ENCODE measurements around the gene SAXO1. TPM values are rescaled to one million over a fixed set of nuclear protein-coding genes. Genes with fewer than 3 reads are reported as not detected.

The SAXO1 gene
- total RNA-seq, 1 donor from 2014 or later = 0.09 TPM

- no peak overlapping the region for H2AFZ ChIP-seq (replicated peaks)
- no peak overlapping the region for H3K27ac Mint-ChIP-seq
- no peak overlapping the region for H3K4me3 Mint-ChIP-seq
- H3K4me2 ChIP-seq = no peak overlapping the region
- no peaks in the 10 kb centered on the region for H3K27me3 Mint-ChIP-seq (ENCODE audit: insufficient read depth, low read depth)
- no peaks in the 10 kb centered on the region for H3K9me3 ChIP-seq (ENCODE audit: low read depth)
- TF ChIP-seq CTCF (IDR thresholded peaks at IDR 0.05) (no peak), EZH2 (IDR thresholded peaks at IDR 0.05) (no peak), EZH2phosphoT487 (IDR thresholded peaks at IDR 0.05) (no peak)
- no peaks in the 10 kb centered on the region for H4K20me1 ChIP-seq (ENCODE audit: low read depth)
- no peak for DNase-seq (ENCODE audit: low spot score)
- H3K4me3 ChIP-seq = no peak overlapping the region
- H3K9me3 Mint-ChIP-seq = peaks cover 9% of the 10 kb centered on the region
- no peaks in the 10 kb centered on the region for H3K36me3 ChIP-seq
- H3K9ac ChIP-seq = no peak overlapping the region
- H3K79me2 ChIP-seq (ENCODE audit: low read depth) = no peaks in the 10 kb centered on the region
- no peak overlapping the region for H3K27ac ChIP-seq
- H3F3A ChIP-seq (ENCODE audit: low read depth) = no peaks in the 10 kb centered on the region
- H3K4me1 Mint-ChIP-seq = no peaks in the 10 kb centered on the region
- no peaks in the 10 kb centered on the region for H3K4me1 ChIP-seq
- peaks cover 1% of the 10 kb centered on the region for H3K36me3 Mint-ChIP-seq
- no peaks in the 10 kb centered on the region for H3K27me3 ChIP-seq
Observed at GRCh38 chr9:19036611-19037010, 3.6 kb upstream of the SAXO1 start.

- H3K36me3 ChIP-seq = no peaks in the 10 kb centered on the region
- H3K4me1 ChIP-seq = no peaks in the 10 kb centered on the region
- Mint-ChIP-seq H3K9me3 (peaks cover 9% of the 10 kb centered on the region), H3K4me3 (no peak overlapping the region), H3K27me3 (ENCODE audit: insufficient read depth, low read depth) (peaks cover 2% of the 10 kb centered on the region), H3K4me1 (peaks cover 2% of the 10 kb centered on the region), H3K36me3 (peaks cover 1% of the 10 kb centered on the region), H3K27ac (no peak overlapping the region)
- H3K9ac ChIP-seq = no peak overlapping the region
- H3K9me3 ChIP-seq (ENCODE audit: low read depth) = no peaks in the 10 kb centered on the region
- no peak overlapping the region for H3K4me3 ChIP-seq
- no peak overlapping the region for H3K4me2 ChIP-seq
- no peaks in the 10 kb centered on the region for H3F3A ChIP-seq (ENCODE audit: low read depth)
- H3K79me2 ChIP-seq (ENCODE audit: low read depth) = no peaks in the 10 kb centered on the region
- H2AFZ ChIP-seq (replicated peaks) = no peak overlapping the region
- no peak for DNase-seq (ENCODE audit: low spot score)
- TF ChIP-seq EZH2 (IDR thresholded peaks at IDR 0.05) (no peak), EZH2phosphoT487 (IDR thresholded peaks at IDR 0.05) (no peak), CTCF (IDR thresholded peaks at IDR 0.05) (no peak)
- H3K27me3 ChIP-seq = no peaks in the 10 kb centered on the region
- no peak overlapping the region for H3K27ac ChIP-seq
- H4K20me1 ChIP-seq (ENCODE audit: low read depth) = no peaks in the 10 kb centered on the region
Observed at GRCh38 chr9:19032406-19032805, 603 bp downstream of the SAXO1 start.

- Histone ChIP-seq H3K4me1 (no peaks in the 10 kb centered on the region), H2AFZ (replicated peaks) (no peak overlapping the region), H3K79me2 (ENCODE audit: low read depth) (no peaks in the 10 kb centered on the region), H3K27me3 (no peaks in the 10 kb centered on the region), H3K9me3 (ENCODE audit: low read depth) (no peaks in the 10 kb centered on the region), H3K4me2 (no peak overlapping the region), H3K9ac (no peak overlapping the region), H3F3A (ENCODE audit: low read depth) (no peaks in the 10 kb centered on the region), H3K36me3 (no peaks in the 10 kb centered on the region), H4K20me1 (ENCODE audit: low read depth) (no peaks in the 10 kb centered on the region), H3K4me3 (no peak overlapping the region), H3K27ac (no peak overlapping the region)
- Mint-ChIP-seq H3K36me3 (peaks cover 1% of the 10 kb centered on the region), H3K4me3 (no peak overlapping the region), H3K4me1 (peaks cover 2% of the 10 kb centered on the region), H3K27me3 (ENCODE audit: insufficient read depth, low read depth) (peaks cover 7% of the 10 kb centered on the region), H3K9me3 (peaks cover 9% of the 10 kb centered on the region), H3K27ac (no peak overlapping the region)
- TF ChIP-seq EZH2 (IDR thresholded peaks at IDR 0.05) (no peak), CTCF (IDR thresholded peaks at IDR 0.05) (no peak), EZH2phosphoT487 (IDR thresholded peaks at IDR 0.05) (no peak)
- no peak for DNase-seq (ENCODE audit: low spot score)
Observed at GRCh38 chr9:19030899-19031298, 2.1 kb downstream of the SAXO1 start.

Data from neural progenitor cell (in vitro differentiated cells).